GM12872 (cell line): ENCODE measurements around the gene PLA2G5.

Experiments
- CTCF ChIP-seq: IDR thresholded peaks from 3 replicates; pipeline ENCODE4 v1.5.1; 2011; ENCODE audit warnings: low read depth, mild to moderate bottlenecking, low read length, moderate library complexity; ENCODE audit not compliant: insufficient read depth

The PLA2G5 gene

GRCh38 chr1:20069874-20070273, at the start of gene PLA2G5:
Gene PLA2G5, plus strand, starts transcription at chr1:20070194. Its CDS starts 14,637 bp downstream, at chr1:20084831.
- no peak for TF ChIP-seq CTCF

GRCh38 chr1:20028125-20028524, 41.9 kb upstream of the PLA2G5 start:
- no peak for TF ChIP-seq CTCF

GRCh38 chr1:20028726-20029125, 41.3 kb upstream of the PLA2G5 start:
- no peak for TF ChIP-seq CTCF

GRCh38 chr1:20029178-20029912, 40.6 kb upstream of the PLA2G5 start:
- TF ChIP-seq CTCF, result no peak

GRCh38 chr1:20031161-20031560, 38.8 kb upstream of the PLA2G5 start:
- TF ChIP-seq CTCF, result no peak

- no peak for TF ChIP-seq CTCF
Measured at GRCh38 chr1:20031836-20032235, 38.2 kb upstream of the PLA2G5 start.

- no peak for TF ChIP-seq CTCF
Measured at GRCh38 chr1:20032425-20032824, 37.6 kb upstream of the PLA2G5 start.
